SK-N-SH (cell line): ENCODE data around the gene ACVR2B. TPM values are rescaled to one million over a fixed set of nuclear protein-coding genes. Genes with fewer than 3 reads are reported as not detected.

Source experiments
- CTCF ChIA-PET: fragments of 300-600, 350-600 bp; formaldehyde crosslinking; extraction: SDS; loops from one replicate; lab custom pipeline; 2021; lab: Yijun Ruan, JAX
- POLR2A ChIA-PET: fragments of 350-600 bp; sonication (Branson Sonifier 250); formaldehyde crosslinking; extraction: SDS; loops from one replicate; lab custom pipeline; 2020; ENCODE audit warnings: antibody characterized with exemption, inconsistent platforms; lab: Yijun Ruan, JAX
- DNase-seq: peaks from one replicate; pipeline ENCODE4 v3.0.0; 2012
- H2AFZ ChIP-seq: fragments of 200-600 bp; sonication (generic); 2 replicates; pipeline ENCODE4 v1.8.1; 2016; ENCODE audit warnings: antibody characterized with exemption, mild to moderate bottlenecking, low read depth
- H3F3A ChIP-seq: fragments of 200-600 bp; sonication (generic); replicated peaks from 2 replicates; pipeline ENCODE3; 2016; ENCODE audit warnings: antibody characterized with exemption, mild to moderate bottlenecking; ENCODE audit not compliant: insufficient read depth
- H3K27ac ChIP-seq, 2 experiments: fragments of 200-500 bp in 1 of 2; fragments of 200-600 bp in 1 of 2; sonication (Bioruptor generic) in 1 of 2; sonication (generic), shearing (Covaris generic) in 1 of 2; 2 replicates each; pipeline versions ENCODE4 v1.5.1 to v1.6.1; 2014 to 2016; ENCODE audit warnings: low read depth in 2 of 2, inconsistent platforms in 1 of 2, low read length in 1 of 2, mild to moderate bottlenecking in 1 of 2, mixed read lengths in 1 of 2
- H3K27me3 ChIP-seq: fragments of 200-600 bp; sonication (generic), shearing (Covaris generic); 2 replicates; pipeline ENCODE4 v1.6.1; 2016; ENCODE audit warnings: mixed run types; ENCODE audit not compliant: insufficient read depth
- H3K36me3 ChIP-seq, 2 experiments: fragments of 200-500 bp in 1 of 2; fragments of 200-600 bp in 1 of 2; sonication (Bioruptor generic) in 1 of 2; sonication (generic) in 1 of 2; replicated peaks in 1 of 2; 2 replicates each; pipeline versions ENCODE3 to v1.5.1; 2014 to 2016; ENCODE audit warnings: low read length in 1 of 2, mild to moderate bottlenecking in 1 of 2; ENCODE audit not compliant: insufficient read depth in 2 of 2, control insufficient read depth in 1 of 2
- H3K4me1 ChIP-seq, 2 experiments: fragments of 200-500 bp in 1 of 2; fragments of 200-600 bp in 1 of 2; sonication (Bioruptor generic) in 1 of 2; sonication (generic), shearing (Covaris generic) in 1 of 2; 2 replicates each; pipeline versions ENCODE4 v1.5.1 to v1.6.1; 2014 to 2016; ENCODE audit warnings: low read depth in 1 of 2, low read length in 1 of 2, mixed run types in 1 of 2; ENCODE audit not compliant: insufficient read depth in 2 of 2, control insufficient read depth in 1 of 2
- H3K4me2 ChIP-seq: fragments of 200-600 bp; sonication (generic), shearing (Covaris generic); 2 replicates; pipeline ENCODE4 v1.6.1; 2017; ENCODE audit warnings: mixed run types
- H3K4me3 ChIP-seq, 2 experiments: fragments of 200-500 bp in 1 of 2; fragments of 200-600 bp in 1 of 2; sonication (Bioruptor generic) in 1 of 2; sonication (generic), shearing (Covaris generic) in 1 of 2; 2 replicates each; pipeline versions ENCODE4 v1.5.1 to v1.8.1; 2014 to 2016; ENCODE audit warnings: low read depth in 2 of 2, inconsistent platforms in 1 of 2, low read length in 1 of 2, mild to moderate bottlenecking in 1 of 2, mixed read lengths in 1 of 2, moderate library complexity in 1 of 2
- H3K79me2 ChIP-seq: fragments of 200-600 bp; sonication (generic); 2 replicates; pipeline ENCODE4 v1.8.1; 2017; ENCODE audit warnings: mild to moderate bottlenecking; ENCODE audit not compliant: insufficient read depth
- H3K9ac ChIP-seq: fragments of 200-600 bp; sonication (generic); 2 replicates; pipeline ENCODE4 v1.6.1; 2017; ENCODE audit warnings: mixed run types
- H3K9me2 ChIP-seq: fragments of 200-600 bp; sonication (generic); 2 replicates; pipeline ENCODE4 v1.6.1; 2017; ENCODE audit warnings: mixed run types
- H3K9me3 ChIP-seq: fragments of 200-600 bp; sonication (generic); 2 replicates; pipeline ENCODE4 v1.6.1; 2017; ENCODE audit warnings: mixed run types, mild to moderate bottlenecking, moderate library complexity
- H4K20me1 ChIP-seq: fragments of 200-600 bp; sonication (generic); 2 replicates; pipeline ENCODE4 v1.6.1; 2017; ENCODE audit warnings: mild to moderate bottlenecking, mixed run types; ENCODE audit not compliant: insufficient read depth
- ELF1 ChIP-seq: IDR thresholded peaks from 2 replicates; pipeline ENCODE4 v1.4.0; 2012
- EP300 ChIP-seq, 2 experiments: IDR thresholded peaks; 2 replicates each; pipeline versions ENCODE4 v1.4.0 to v1.6.1; 2012; ENCODE audit warnings: borderline replicate concordance in 1 of 2, low read depth in 1 of 2, low read length in 1 of 2
- EZH2phosphoT487 ChIP-seq: fragments of 200-600 bp; sonication (generic); IDR thresholded peaks from 2 replicates; pipeline ENCODE4 v1.6.1; 2017; ENCODE audit warnings: low read depth, mixed run types, mild to moderate bottlenecking, antibody characterized with exemption, moderate library complexity, borderline replicate concordance
- GABPA ChIP-seq: IDR thresholded peaks from 2 replicates; pipeline ENCODE4 v1.4.0; 2012; ENCODE audit warnings: low read depth, mild to moderate bottlenecking
- GATA2 ChIP-seq: sonication (generic); formaldehyde crosslinking; IDR thresholded peaks from 2 replicates; pipeline ENCODE4 v1.5.0; 2020; ENCODE audit warnings: mild to moderate bottlenecking, missing genetic modification reagents
- IRF3 ChIP-seq: fragments of 150-350 bp; IDR thresholded peaks from 2 replicates; pipeline ENCODE4 v1.6.1; 2016; ENCODE audit warnings: mild to moderate bottlenecking, low read depth, low read length
- JUND ChIP-seq: IDR thresholded peaks from 2 replicates; pipeline ENCODE4 v1.4.0; 2012
- MAX ChIP-seq: IDR thresholded peaks from 2 replicates; pipeline ENCODE4 v1.4.0; 2012; ENCODE audit warnings: low read depth
- MXI1 ChIP-seq: IDR thresholded peaks from 2 replicates; pipeline ENCODE4 v1.6.1; 2012; ENCODE audit warnings: mild to moderate bottlenecking, low read depth, low read length, improper control_type of control experiment
- NFIC ChIP-seq: IDR thresholded peaks from 2 replicates; pipeline ENCODE4 v1.4.0; 2012; ENCODE audit warnings: borderline replicate concordance
- RAD21 ChIP-seq: IDR thresholded peaks from 2 replicates; pipeline ENCODE4 v1.6.1; 2012; ENCODE audit warnings: mild to moderate bottlenecking, low read length
- RFX5 ChIP-seq: IDR thresholded peaks from 2 replicates; pipeline ENCODE4 v1.6.1; 2012; ENCODE audit warnings: mild to moderate bottlenecking, improper control_type of control experiment, low read length
- RXRA ChIP-seq: IDR thresholded peaks from 2 replicates; pipeline ENCODE4 v1.4.0; 2012; ENCODE audit warnings: low read depth, mild to moderate bottlenecking, borderline replicate concordance
- SMC3 ChIP-seq: IDR thresholded peaks from 2 replicates; pipeline ENCODE4 v1.6.1; 2012; ENCODE audit warnings: low read depth, low read length, improper control_type of control experiment
- USF1 ChIP-seq: IDR thresholded peaks from 2 replicates; pipeline ENCODE4 v1.4.0; 2012; ENCODE audit warnings: low read depth, borderline replicate concordance
- WGBS: methylation state at CpG from one replicate; pipeline ENCODE4 v1.1.6; 2017; ENCODE audit warnings: low lambda C conversion rate; 5-methylcytosine and 5-hydroxymethylcytosine counted together
- polyA plus RNA-seq, 3 experiments: library from polyadenylated mRNA; depleted of rRNA; stranded (reverse); fragments of >200 nt; gene quantifications; 2 replicates each; pipeline ENCODE4 v1.2.3, GENCODE V29; 2012
- TF ChIP-seq, protein P1 (sequence below): fragments of 150-350 bp; IDR thresholded peaks from 2 replicates; pipeline ENCODE4 v1.6.1; 2017; ENCODE audit warnings: antibody characterized with exemption, low read length, low read depth, borderline replicate concordance
- TF ChIP-seq, protein P2 (sequence below): IDR thresholded peaks from 2 replicates; pipeline ENCODE4 v1.4.0; 2012; ENCODE audit warnings: low read depth, borderline replicate concordance
- TF ChIP-seq, protein P3 (sequence below): IDR thresholded peaks from 2 replicates; pipeline ENCODE4; 2012

The ACVR2B gene
- polyA plus RNA-seq, 1 of the 3 experiments (the other 2 are of a cell fraction), result 1.4 TPM

GRCh38 chr3:38500688-38501417 lies 47.2 kb downstream of the ACVR2B start (continued):
- no peak for TF ChIP-seq IRF3
- TF ChIP-seq, protein P1, sequence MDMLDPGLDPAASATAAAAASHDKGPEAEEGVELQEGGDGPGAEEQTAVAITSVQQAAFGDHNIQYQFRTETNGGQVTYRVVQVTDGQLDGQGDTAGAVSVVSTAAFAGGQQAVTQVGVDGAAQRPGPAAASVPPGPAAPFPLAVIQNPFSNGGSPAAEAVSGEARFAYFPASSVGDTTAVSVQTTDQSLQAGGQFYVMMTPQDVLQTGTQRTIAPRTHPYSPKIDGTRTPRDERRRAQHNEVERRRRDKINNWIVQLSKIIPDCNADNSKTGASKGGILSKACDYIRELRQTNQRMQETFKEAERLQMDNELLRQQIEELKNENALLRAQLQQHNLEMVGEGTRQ, result no peak
- no peak for TF ChIP-seq RXRA
- no peak for TF ChIP-seq GABPA
- no peak for TF ChIP-seq EP300 (IDR thresholded peaks at IDR 0.05; ENCODE audit: borderline replicate concordance in 1 of 2, low read depth in 1 of 2, low read length in 1 of 2)
- no peak for TF ChIP-seq GATA2 (CRISPR knock-in tag)

GRCh38 chr3:38507120-38507519 lies 53.4 kb downstream of the ACVR2B start:
- DNase-seq, result no peak
- Histone ChIP-seq H3F3A (no peaks in the 10 kb centered on the region), H4K20me1 (no peaks in the 10 kb centered on the region), H3K4me3 (no peak overlapping the region), H3K79me2 (no peaks in the 10 kb centered on the region; the same call in 1 of the 2 replicates), H3K27me3 (no peaks in the 10 kb centered on the region), H3K9me3 (no peaks in the 10 kb centered on the region), H3K4me2 (no peak overlapping the region), H3K27ac (no peak overlapping the region), H3K36me3 (peaks cover 59 to 60% of the 10 kb centered on the region in 2 experiments), H2AFZ (no peak overlapping the region), H3K4me1 (no peaks in the 10 kb centered on the region; a peak in 1 of 4 replicates), H3K9me2 (no peaks in the 10 kb centered on the region), H3K9ac (no peak overlapping the region)
- CTCF ChIA-PET, result interaction anchor here (1.6 to 7.7 kb wide), 4 partner anchors 11 to 144 kb away, joined by 3 to 65 read pairs (median 10); partner anchors contain the start of gene EXOG
- POLR2A ChIA-PET, result no interaction called here
- 89% methylated on average over 2 of the region's 2 CpGs for WGBS
- TF ChIP-seq, protein P2, sequence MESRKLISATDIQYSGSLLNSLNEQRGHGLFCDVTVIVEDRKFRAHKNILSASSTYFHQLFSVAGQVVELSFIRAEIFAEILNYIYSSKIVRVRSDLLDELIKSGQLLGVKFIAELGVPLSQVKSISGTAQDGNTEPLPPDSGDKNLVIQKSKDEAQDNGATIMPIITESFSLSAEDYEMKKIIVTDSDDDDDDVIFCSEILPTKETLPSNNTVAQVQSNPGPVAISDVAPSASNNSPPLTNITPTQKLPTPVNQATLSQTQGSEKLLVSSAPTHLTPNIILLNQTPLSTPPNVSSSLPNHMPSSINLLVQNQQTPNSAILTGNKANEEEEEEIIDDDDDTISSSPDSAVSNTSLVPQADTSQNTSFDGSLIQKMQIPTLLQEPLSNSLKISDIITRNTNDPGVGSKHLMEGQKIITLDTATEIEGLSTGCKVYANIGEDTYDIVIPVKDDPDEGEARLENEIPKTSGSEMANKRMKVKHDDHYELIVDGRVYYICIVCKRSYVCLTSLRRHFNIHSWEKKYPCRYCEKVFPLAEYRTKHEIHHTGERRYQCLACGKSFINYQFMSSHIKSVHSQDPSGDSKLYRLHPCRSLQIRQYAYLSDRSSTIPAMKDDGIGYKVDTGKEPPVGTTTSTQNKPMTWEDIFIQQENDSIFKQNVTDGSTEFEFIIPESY, result no peak
- TF ChIP-seq GABPA (no peak), RAD21 (no peak), NFIC (no peak), RFX5 (no peak), GATA2 (CRISPR knock-in tag) (no peak), EZH2phosphoT487 (no peak), ELF1 (no peak), MAX (no peak), RXRA (no peak), JUND (no peak), USF1 (no peak), SMC3 (no peak), MXI1 (no peak)
- TF ChIP-seq, protein P3, sequence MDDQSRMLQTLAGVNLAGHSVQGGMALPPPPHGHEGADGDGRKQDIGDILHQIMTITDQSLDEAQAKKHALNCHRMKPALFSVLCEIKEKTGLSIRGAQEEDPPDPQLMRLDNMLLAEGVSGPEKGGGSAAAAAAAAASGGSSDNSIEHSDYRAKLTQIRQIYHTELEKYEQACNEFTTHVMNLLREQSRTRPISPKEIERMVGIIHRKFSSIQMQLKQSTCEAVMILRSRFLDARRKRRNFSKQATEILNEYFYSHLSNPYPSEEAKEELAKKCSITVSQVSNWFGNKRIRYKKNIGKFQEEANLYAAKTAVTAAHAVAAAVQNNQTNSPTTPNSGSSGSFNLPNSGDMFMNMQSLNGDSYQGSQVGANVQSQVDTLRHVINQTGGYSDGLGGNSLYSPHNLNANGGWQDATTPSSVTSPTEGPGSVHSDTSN, result no peak
- TF ChIP-seq, protein P1, result no peak
